HEK293 (cell line): ENCODE measurements around the gene C22orf15.

ENCODE experiments used
- CTCF ChIA-PET: fragments of 350-600 bp; formaldehyde crosslinking; extraction: SDS; loops from one replicate; lab custom pipeline; 2021; ENCODE audit warnings: antibody characterized with exemption; lab: Yijun Ruan, JAX
- POLR2A ChIA-PET: fragments of 300-600 bp; formaldehyde crosslinking; extraction: SDS; loops from one replicate; lab custom pipeline; 2020; ENCODE audit warnings: antibody characterized with exemption, inconsistent platforms; lab: Yijun Ruan, JAX
- H3K27ac ChIP-seq: fragments of 200-500 bp; sonication (Bioruptor generic); 2 replicates; pipeline ENCODE4 v1.5.1; 2014; ENCODE audit warnings: low read depth, low read length, control low read depth, inconsistent platforms; ENCODE audit errors: extremely low read depth
- H3K36me3 ChIP-seq, 2 experiments: fragments of 200-500 bp in 1 of 2; sonication (Bioruptor generic) in 1 of 2; 1 replicate in 1 of 2; 2 replicates in 1 of 2; pipeline ENCODE4 v1.5.1; 2014 to 2017; ENCODE audit warnings: inconsistent platforms in 2 of 2, low read length in 2 of 2; ENCODE audit not compliant: control insufficient read depth in 2 of 2, insufficient read depth in 1 of 2
- H3K4me1 ChIP-seq: fragments of 200-500 bp; sonication (Bioruptor generic); 2 replicates; pipeline ENCODE4 v1.5.1; 2014; ENCODE audit warnings: mild to moderate bottlenecking, low read length, inconsistent platforms; ENCODE audit not compliant: control insufficient read depth, insufficient read depth
- H3K4me3 ChIP-seq: 2 replicates; pipeline ENCODE4 v1.5.1; 2011; ENCODE audit warnings: low read depth, mild to moderate bottlenecking, control low read depth, low read length, moderate library complexity
- H3K9me3 ChIP-seq: fragments of 200-500 bp; sonication (Bioruptor generic); 2 replicates; pipeline ENCODE4 v1.5.1; 2014; ENCODE audit warnings: low read depth, low read length, inconsistent platforms; ENCODE audit not compliant: control insufficient read depth, insufficient read depth
- IKZF3 ChIP-seq: fragments of 450-650 bp; IDR thresholded peaks from 2 replicates; pipeline ENCODE4 v1.5.0; 2018; ENCODE audit warnings: missing biosample characterization, mild to moderate bottlenecking, missing genetic modification characterization, moderate library complexity
- SALL2 ChIP-seq: fragments of 450-650 bp; formaldehyde crosslinking; IDR thresholded peaks from 2 replicates; pipeline ENCODE4 v1.5.0; 2017; ENCODE audit warnings: missing biosample characterization, mild to moderate bottlenecking, missing genetic modification characterization, borderline replicate concordance
- WT1 ChIP-seq: fragments of 450-650 bp; formaldehyde crosslinking; IDR thresholded peaks from 2 replicates; pipeline ENCODE4 v1.5.1; 2016; ENCODE audit warnings: missing biosample characterization, missing genetic modification characterization
- ZBTB17 ChIP-seq: fragments of 450-650 bp; formaldehyde crosslinking; IDR thresholded peaks from 2 replicates; pipeline ENCODE4 v1.5.1; 2016; ENCODE audit warnings: missing biosample characterization, missing genetic modification characterization
- ZBTB48 ChIP-seq: fragments of 450-650 bp; formaldehyde crosslinking; IDR thresholded peaks from 2 replicates; pipeline ENCODE4 v1.5.1; 2016; ENCODE audit warnings: missing biosample characterization, missing genetic modification characterization
- ZFP37 ChIP-seq: fragments of 450-650 bp; formaldehyde crosslinking; IDR thresholded peaks from 2 replicates; pipeline ENCODE4 v1.5.1; 2016; ENCODE audit warnings: missing biosample characterization, missing genetic modification characterization
- ZNF132 ChIP-seq: fragments of 450-650 bp; formaldehyde crosslinking; IDR thresholded peaks from 2 replicates; pipeline ENCODE4 v1.5.1; 2017; ENCODE audit warnings: missing biosample characterization, missing genetic modification characterization, borderline replicate concordance
- ZNF266 ChIP-seq: fragments of 450-650 bp; formaldehyde crosslinking; IDR thresholded peaks from 2 replicates; pipeline ENCODE4 v1.5.1; 2016; ENCODE audit warnings: missing biosample characterization, missing genetic modification characterization, low read depth
- ZNF292 ChIP-seq: fragments of 450-650 bp; formaldehyde crosslinking; IDR thresholded peaks from 2 replicates; pipeline ENCODE4 v1.5.1; 2016; ENCODE audit warnings: low read depth, missing biosample characterization, missing genetic modification characterization, borderline replicate concordance
- ZNF366 ChIP-seq: fragments of 450-650 bp; formaldehyde crosslinking; conservative IDR thresholded peaks from 2 replicates; pipeline ENCODE4 v1.5.1; 2016; ENCODE audit warnings: missing biosample characterization, missing genetic modification characterization
- ZNF600 ChIP-seq: fragments of 450-650 bp; formaldehyde crosslinking; IDR thresholded peaks from 2 replicates; pipeline ENCODE4 v1.5.1; 2016; ENCODE audit warnings: missing biosample characterization, missing genetic modification characterization
- ZNF747 ChIP-seq: fragments of 450-650 bp; formaldehyde crosslinking; IDR thresholded peaks from 2 replicates; pipeline ENCODE4 v1.5.1; 2016; ENCODE audit warnings: missing biosample characterization, missing genetic modification characterization
- ZNF768 ChIP-seq: fragments of 450-650 bp; formaldehyde crosslinking; IDR thresholded peaks from 2 replicates; pipeline ENCODE4 v1.5.1; 2018; ENCODE audit warnings: missing biosample characterization, mild to moderate bottlenecking, missing genetic modification characterization
- ZNF785 ChIP-seq: fragments of 450-650 bp; formaldehyde crosslinking; IDR thresholded peaks from 2 replicates; pipeline ENCODE4 v1.5.1; 2016; ENCODE audit warnings: missing biosample characterization, missing genetic modification characterization
- ZNF792 ChIP-seq: fragments of 450-650 bp; formaldehyde crosslinking; IDR thresholded peaks from 2 replicates; pipeline ENCODE4 v1.5.1; 2016; ENCODE audit warnings: missing biosample characterization, missing genetic modification characterization
- ZXDB ChIP-seq: fragments of 450-650 bp; formaldehyde crosslinking; IDR thresholded peaks from 2 replicates; pipeline ENCODE4 v1.5.1; 2016; ENCODE audit warnings: missing biosample characterization, missing genetic modification characterization
- TF ChIP-seq, protein P1 (sequence below): fragments of 450-650 bp; formaldehyde crosslinking; IDR thresholded peaks from 2 replicates; pipeline ENCODE4 v1.5.1; 2016; ENCODE audit warnings: missing biosample characterization, missing genetic modification characterization
- TF ChIP-seq, protein P2 (sequence below): fragments of 450-650 bp; formaldehyde crosslinking; IDR thresholded peaks from 2 replicates; pipeline ENCODE4 v1.5.1; 2016; ENCODE audit warnings: missing biosample characterization, missing genetic modification characterization
- TF ChIP-seq, protein P3 (sequence below): fragments of 450-650 bp; formaldehyde crosslinking; IDR thresholded peaks from 2 replicates; pipeline ENCODE4 v1.5.1; 2016; ENCODE audit warnings: missing biosample characterization, missing genetic modification characterization
- TF ChIP-seq, protein P4 (sequence below): fragments of 450-650 bp; IDR thresholded peaks from 2 replicates; pipeline ENCODE4 v1.5.1; 2018; ENCODE audit warnings: missing biosample characterization, mild to moderate bottlenecking, missing genetic modification characterization
- TF ChIP-seq, protein P5 (sequence below): fragments of 450-650 bp; formaldehyde crosslinking; conservative IDR thresholded peaks from 2 replicates; pipeline ENCODE4 v1.5.1; 2016; ENCODE audit warnings: low read depth, missing biosample characterization, missing genetic modification characterization
- TF ChIP-seq, protein P6 (sequence below): fragments of 450-650 bp; formaldehyde crosslinking; IDR thresholded peaks from 2 replicates; pipeline ENCODE4; 2016; ENCODE audit warnings: missing biosample characterization, missing genetic modification characterization

Gene C22orf15

DNA sequence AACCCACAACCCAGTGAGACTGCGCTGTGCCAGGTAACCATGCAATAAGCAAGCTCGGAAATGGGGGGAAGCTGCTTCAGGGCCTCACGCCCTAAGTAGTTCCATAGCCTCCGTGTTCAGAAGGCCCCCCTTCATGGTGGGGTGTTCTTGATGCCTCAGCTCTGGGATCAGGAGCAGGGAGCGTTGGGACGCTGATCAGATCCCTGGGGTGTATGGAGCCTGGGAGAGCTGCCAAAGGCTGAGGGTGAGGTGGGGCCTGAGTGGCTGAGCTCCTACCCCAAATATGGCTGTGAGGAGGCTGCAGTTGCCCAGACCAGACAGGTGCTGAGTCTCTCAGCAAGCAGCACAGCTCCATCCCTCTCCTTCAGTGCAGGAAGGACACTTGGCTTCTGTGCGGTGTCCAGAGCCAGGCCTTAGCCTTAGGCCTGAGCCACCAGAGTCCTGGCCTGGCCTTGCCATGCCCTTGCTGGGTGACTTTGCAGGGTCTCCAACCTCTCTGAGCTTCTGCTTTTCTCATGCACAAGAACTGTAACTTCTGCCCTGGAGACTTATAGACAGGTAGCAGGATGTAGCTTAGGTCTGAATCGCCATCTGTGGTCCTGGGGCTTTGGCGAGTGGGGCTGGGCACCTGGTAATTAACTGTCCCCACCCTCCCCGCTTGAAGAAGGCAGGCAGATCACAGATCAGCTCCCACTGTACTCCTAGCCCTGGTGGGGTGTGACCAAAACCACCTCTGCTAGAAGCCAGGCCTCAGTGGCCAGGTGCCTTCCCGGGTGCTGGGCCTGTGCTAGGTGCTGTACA lies 15.2 kb downstream of the C22orf15 start:
- Histone ChIP-seq H3K4me1 (no peaks in the 10 kb centered on the region; the same call in 1 of the 2 replicates), H3K36me3 (no peaks in the 10 kb centered on the region), H3K4me3 (no peak overlapping the region), H3K27ac (no peak overlapping the region), H3K9me3 (no peaks in the 10 kb centered on the region)
- ChIA-PET POLR2A (interaction anchor here (0.8 to 2.1 kb wide), 3 partner anchors 10 to 136 kb away, joined by 3 to 6 read pairs (median 4); partner anchors contain the start of gene CHCHD10), CTCF (interaction anchor here (0.7 to 1.1 kb wide), 2 partner anchors 72 to 94 kb away, joined by 3 to 4 read pairs; no protein-coding TSS in a partner anchor)
- no peak for TF ChIP-seq ZNF366 (tag by site-specific recombination)
- peak; percentile 91 for TF ChIP-seq ZBTB48
- TF ChIP-seq, protein P1, sequence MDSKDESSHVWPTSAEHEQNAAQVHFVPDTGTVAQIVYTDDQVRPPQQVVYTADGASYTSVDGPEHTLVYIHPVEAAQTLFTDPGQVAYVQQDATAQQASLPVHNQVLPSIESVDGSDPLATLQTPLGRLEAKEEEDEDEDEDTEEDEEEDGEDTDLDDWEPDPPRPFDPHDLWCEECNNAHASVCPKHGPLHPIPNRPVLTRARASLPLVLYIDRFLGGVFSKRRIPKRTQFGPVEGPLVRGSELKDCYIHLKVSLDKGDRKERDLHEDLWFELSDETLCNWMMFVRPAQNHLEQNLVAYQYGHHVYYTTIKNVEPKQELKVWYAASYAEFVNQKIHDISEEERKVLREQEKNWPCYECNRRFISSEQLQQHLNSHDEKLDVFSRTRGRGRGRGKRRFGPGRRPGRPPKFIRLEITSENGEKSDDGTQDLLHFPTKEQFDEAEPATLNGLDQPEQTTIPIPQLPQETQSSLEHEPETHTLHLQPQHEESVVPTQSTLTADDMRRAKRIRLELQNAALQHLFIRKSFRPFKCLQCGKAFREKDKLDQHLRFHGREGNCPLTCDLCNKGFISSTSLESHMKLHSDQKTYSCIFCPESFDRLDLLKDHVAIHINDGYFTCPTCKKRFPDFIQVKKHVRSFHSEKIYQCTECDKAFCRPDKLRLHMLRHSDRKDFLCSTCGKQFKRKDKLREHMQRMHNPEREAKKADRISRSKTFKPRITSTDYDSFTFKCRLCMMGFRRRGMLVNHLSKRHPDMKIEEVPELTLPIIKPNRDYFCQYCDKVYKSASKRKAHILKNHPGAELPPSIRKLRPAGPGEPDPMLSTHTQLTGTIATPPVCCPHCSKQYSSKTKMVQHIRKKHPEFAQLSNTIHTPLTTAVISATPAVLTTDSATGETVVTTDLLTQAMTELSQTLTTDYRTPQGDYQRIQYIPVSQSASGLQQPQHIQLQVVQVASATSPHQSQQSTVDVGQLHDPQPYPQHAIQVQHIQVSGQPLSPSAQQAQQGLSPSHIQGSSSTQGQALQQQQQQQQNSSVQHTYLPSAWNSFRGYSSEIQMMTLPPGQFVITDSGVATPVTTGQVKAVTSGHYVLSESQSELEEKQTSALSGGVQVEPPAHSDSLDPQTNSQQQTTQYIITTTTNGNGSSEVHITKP (tag by site-specific recombination): peak; percentile 35; the same call in 1 of the 2 replicates
- TF ChIP-seq ZNF747 (tag by site-specific recombination): no peak
- TF ChIP-seq, protein P2, sequence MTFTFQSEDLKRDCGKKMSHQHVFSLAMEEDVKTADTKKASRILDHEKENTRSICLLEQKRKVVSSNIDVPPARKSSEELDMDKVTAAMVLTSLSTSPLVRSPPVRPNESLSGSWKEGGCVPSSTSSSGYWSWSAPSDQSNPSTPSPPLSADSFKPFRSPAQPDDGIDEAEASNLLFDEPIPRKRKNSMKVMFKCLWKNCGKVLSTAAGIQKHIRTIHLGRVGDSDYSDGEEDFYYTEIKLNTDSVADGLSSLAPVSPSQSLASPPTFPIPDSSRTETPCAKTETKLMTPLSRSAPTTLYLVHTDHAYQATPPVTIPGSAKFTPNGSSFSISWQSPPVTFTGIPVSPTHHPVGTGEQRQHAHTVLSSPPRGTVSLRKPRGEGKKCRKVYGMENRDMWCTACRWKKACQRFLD (tag by site-specific recombination): no peak
- TF ChIP-seq ZBTB17 (tag by site-specific recombination): peak; percentile 86
- no peak for TF ChIP-seq ZNF292 (tag by site-specific recombination)
- TF ChIP-seq SALL2 (tag by site-specific recombination): no peak
- TF ChIP-seq ZFP37: no peak
- TF ChIP-seq ZNF768 (tag by site-specific recombination): peak; percentile 84; the same call in 1 of the 2 replicates
- no peak for TF ChIP-seq ZXDB (tag by site-specific recombination)
- TF ChIP-seq, protein P3, sequence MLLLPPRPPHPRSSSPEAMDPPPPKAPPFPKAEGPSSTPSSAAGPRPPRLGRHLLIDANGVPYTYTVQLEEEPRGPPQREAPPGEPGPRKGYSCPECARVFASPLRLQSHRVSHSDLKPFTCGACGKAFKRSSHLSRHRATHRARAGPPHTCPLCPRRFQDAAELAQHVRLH: no peak
- TF ChIP-seq, protein P4, sequence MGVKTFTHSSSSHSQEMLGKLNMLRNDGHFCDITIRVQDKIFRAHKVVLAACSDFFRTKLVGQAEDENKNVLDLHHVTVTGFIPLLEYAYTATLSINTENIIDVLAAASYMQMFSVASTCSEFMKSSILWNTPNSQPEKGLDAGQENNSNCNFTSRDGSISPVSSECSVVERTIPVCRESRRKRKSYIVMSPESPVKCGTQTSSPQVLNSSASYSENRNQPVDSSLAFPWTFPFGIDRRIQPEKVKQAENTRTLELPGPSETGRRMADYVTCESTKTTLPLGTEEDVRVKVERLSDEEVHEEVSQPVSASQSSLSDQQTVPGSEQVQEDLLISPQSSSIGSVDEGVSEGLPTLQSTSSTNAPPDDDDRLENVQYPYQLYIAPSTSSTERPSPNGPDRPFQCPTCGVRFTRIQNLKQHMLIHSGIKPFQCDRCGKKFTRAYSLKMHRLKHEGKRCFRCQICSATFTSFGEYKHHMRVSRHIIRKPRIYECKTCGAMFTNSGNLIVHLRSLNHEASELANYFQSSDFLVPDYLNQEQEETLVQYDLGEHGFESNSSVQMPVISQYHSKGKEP (tag by site-specific recombination): no peak
- TF ChIP-seq IKZF3: no peak
- no peak for TF ChIP-seq ZNF266 (tag by site-specific recombination)

DNA sequence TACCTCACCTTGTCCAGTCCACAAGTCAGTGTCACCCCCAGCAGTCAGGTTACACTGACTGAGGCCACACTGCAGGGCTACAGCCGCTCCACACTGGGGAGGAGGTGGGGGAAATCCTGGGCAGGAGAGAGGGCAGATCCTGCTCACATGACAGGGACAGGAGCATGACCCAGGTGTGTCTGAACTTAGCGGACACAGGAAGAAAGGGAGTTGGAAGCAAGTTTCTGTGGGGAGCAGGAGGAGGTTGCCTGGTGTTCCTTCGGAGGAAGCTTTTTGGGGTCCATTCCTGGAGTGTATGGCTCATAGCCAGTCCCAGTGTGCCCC lies 15.7 kb downstream of the C22orf15 start:
- ChIA-PET POLR2A (interaction anchor here (1.0 kb wide), 1 partner anchor 9 kb away, joined by 4 read pairs; no protein-coding TSS in a partner anchor), CTCF (interaction anchor here (0.7 to 1.1 kb wide), 2 partner anchors 71 to 94 kb away, joined by 3 to 4 read pairs; no protein-coding TSS in a partner anchor)
- Histone ChIP-seq H3K27ac (no peak overlapping the region), H3K9me3 (no peaks in the 10 kb centered on the region), H3K4me1 (no peaks in the 10 kb centered on the region; the same call in 1 of the 2 replicates), H3K36me3 (no peaks in the 10 kb centered on the region), H3K4me3 (no peak overlapping the region)
- TF ChIP-seq, protein P5, sequence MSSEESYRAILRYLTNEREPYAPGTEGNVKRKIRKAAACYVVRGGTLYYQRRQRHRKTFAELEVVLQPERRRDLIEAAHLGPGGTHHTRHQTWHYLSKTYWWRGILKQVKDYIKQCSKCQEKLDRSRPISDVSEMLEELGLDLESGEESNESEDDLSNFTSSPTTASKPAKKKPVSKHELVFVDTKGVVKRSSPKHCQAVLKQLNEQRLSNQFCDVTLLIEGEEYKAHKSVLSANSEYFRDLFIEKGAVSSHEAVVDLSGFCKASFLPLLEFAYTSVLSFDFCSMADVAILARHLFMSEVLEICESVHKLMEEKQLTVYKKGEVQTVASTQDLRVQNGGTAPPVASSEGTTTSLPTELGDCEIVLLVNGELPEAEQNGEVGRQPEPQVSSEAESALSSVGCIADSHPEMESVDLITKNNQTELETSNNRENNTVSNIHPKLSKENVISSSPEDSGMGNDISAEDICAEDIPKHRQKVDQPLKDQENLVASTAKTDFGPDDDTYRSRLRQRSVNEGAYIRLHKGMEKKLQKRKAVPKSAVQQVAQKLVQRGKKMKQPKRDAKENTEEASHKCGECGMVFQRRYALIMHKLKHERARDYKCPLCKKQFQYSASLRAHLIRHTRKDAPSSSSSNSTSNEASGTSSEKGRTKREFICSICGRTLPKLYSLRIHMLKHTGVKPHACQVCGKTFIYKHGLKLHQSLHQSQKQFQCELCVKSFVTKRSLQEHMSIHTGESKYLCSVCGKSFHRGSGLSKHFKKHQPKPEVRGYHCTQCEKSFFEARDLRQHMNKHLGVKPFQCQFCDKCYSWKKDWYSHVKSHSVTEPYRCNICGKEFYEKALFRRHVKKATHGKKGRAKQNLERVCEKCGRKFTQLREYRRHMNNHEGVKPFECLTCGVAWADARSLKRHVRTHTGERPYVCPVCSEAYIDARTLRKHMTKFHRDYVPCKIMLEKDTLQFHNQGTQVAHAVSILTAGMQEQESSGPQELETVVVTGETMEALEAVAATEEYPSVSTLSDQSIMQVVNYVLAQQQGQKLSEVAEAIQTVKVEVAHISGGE (tag by site-specific recombination): no peak
- TF ChIP-seq ZNF792 (tag by site-specific recombination) (no peak), WT1 (tag by site-specific recombination) (no peak), ZNF132 (tag by site-specific recombination) (no peak), ZNF785 (tag by site-specific recombination) (no peak), ZFP37 (no peak), ZNF600 (tag by site-specific recombination) (no peak)
- TF ChIP-seq, protein P6, sequence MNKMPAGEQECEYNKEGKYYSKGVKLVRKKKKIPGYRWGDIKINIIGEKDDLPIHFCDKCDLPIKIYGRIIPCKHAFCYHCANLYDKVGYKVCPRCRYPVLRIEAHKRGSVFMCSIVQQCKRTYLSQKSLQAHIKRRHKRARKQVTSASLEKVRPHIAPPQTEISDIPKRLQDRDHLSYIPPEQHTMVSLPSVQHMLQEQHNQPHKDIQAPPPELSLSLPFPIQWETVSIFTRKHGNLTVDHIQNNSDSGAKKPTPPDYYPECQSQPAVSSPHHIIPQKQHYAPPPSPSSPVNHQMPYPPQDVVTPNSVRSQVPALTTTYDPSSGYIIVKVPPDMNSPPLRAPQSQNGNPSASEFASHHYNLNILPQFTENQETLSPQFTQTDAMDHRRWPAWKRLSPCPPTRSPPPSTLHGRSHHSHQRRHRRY: no peak
